GM19023 (cell line): ENCODE results near the gene SYNGR1.
"Not testable (repeated sequence)": the region's sequence is repeated elsewhere in the genome, so short reads cannot be mapped to it uniquely, and the experiment has no call there.

ENCODE experiments used
- ATAC-seq: cut with Tn5 transposase; IDR thresholded peaks from one replicate; pipeline ENCODE4 v1.9.1; 2021; ENCODE audit warnings: mild to moderate bottlenecking, moderate library complexity; ENCODE audit not compliant: unreplicated experiment

SYNGR1 gene

DNA sequence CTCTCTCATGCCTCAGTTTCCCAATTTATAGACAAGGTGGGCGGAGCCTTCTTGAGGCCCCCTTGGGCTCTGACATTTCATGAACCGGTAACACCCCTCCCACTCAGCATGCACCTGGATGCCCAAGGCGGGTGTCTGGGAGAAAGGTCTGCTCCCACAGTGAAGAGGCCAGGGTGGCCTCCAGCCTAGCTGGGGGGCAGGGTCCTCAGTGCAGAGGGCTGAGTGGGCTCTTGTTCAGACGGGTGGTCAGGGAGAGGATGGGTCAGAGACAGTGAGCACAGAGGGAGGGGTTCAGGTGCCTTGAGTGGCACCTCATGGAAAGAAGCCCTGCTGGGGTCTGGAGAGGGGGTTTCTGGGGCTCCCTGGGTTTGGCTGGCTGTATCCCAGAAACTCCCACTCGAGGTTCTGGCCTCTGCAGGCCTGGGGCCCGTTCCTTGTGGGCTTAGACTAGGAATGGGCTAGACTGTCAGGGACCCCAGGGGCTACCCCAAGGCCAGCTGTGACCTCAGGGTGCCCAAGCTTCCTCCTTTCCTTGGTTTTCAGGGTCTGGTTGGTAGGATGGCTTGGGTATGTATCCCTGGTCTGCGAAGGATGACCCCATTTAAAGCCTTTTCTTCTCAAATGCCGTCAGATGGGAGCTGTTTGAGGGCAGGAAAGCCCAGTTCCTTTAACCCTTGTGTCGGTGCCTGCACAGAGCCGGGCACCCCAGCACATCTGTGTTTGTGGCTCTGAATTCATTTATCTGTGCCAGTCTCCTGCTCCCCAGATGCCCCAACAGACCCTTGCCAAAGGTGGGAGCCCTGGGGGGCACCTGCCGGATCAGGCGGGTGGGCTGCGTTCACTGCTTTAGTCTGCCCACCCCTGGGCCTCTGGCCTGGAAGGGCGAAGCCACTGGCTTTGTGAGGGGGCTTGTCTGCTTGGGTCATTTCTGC, 1.2 kb downstream of the SYNGR1 start:
- ATAC-seq = no peak

DNA sequence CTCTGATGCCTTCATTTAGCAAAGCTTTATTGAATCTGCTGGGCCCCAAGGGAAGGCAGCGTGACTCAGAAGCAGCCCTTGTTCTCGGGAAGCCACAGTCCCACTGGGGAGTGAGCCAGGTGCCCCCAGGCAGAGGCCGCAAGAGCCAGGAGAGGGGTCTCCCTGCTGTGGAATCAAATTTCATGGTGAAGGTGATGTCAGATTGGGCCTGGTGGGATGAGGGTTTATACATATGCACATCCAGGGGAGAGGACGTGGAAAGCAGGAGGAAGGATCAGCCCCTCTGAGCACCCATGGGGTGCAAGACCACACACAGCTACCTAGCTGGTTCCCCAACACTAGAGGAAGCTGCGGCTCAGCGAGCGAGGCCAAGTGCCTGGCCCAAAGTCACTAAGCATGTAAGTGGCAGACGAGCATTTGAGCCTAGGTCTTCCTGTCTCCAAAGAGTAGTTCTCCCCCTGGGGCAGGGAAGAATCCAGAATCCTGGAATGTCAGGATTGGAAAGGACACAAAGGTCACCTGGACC, 2.0 kb downstream of the SYNGR1 start:
- ATAC-seq = no peak

DNA sequence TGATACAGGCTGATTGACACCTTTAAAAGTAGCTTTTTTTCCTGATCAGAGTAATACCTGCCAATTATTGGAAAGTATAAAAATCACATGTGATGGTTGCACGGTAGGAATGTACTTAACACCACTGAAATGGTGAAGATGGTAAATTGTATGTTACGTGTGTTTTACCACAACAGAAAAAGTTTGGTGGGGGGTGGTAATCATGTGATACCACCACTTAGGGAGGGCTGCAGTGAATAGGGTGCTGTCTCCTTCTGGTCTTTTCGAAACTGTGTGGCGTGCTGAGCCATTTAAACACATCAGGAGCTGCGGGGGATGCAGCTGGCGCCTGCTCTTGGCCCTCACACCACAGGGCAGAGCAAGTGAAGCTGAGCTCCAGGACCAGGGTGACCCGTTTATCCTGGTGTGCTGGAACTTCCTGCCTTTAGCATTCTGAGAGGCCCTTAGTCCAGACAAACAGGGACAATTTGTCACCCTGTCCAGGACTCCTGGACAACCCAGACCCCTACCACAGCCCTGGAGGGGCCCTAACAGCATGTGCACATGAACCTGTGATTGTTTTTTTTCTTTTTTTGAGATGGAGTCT, 2.6 kb downstream of the SYNGR1 start:
- no peak for ATAC-seq

DNA sequence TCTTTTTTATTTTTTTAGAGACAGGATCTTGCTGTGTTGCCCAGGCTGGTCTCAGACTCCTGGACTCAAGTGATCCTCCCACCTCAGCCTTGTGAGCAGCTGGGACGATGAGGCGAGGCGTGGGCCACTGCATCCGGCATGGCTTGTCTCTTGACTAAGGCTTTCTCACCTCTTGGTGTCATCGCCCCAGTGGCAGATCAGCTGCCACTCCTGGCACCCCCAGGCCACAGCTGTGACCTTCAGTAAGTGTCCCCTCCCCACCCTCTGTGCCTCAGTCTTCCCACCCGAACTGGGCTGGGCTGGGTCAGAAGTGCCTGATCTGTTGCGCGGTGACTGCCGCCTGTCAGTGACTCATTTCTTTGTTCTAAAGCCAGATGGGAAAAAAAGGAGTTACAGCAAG, 3.6 kb downstream of the SYNGR1 start:
- ATAC-seq = no peak

DNA sequence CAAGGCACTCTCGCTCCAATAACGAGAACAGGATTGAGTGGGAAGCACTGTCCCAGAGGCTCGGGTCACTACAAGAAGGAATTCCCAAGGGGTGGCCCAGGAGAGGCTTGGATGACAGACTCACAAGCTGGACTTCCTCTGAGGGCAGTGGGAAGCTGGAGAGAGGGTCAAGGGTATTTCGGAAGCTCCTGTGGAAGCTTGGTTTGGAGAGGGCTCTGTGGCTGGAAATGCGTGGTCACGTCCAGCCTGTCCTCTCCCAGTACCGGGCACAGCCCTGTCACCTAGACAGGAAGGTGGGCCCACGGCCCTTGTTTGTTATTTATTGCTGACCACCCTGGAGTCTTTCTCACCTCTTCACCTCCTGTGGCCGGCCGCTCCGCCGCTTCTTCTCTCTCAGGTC, 5.3 kb downstream of the SYNGR1 start:
- no peak for ATAC-seq

DNA sequence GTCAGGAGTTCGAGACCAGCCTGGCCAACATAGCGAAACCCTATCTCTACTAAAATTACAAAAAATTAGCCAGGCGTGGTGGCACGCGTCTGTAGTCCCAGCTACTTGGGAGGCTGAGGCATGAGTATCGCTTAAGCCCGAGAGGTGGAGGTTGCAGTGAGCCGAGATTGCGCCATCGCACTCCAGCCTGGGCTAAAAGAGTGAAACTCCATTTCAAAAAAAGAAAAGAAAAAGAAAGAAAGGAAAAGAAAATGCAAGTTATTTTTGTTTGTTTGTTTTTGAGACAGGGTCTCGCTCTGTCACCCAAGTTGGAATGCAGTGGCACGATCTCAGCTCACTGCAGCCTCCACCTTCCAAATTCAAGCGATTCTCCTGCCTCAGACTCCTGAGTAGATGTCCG, 6.0 kb downstream of the SYNGR1 start:
- not testable (repeated sequence) for ATAC-seq

DNA sequence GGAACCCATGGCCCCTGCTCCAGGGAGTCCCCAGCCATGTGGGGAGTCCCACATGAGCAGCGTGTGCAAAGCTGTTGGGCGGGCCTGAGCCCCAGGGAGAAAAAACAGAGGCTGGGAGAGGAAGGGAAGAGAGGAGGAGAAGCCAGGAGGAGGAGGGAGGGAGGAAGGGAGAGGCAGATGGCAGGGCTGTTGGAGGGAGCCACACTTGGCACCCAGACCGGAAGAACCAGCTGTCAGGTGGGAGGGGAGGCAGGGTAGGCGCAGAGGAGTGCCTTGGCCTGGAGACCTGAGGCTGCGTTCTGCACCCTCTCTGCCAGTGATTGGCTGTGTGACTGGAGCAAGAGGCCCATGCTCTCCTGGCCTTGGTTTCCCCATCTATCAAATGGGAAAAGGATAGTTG, 6.7 kb downstream of the SYNGR1 start:
- ATAC-seq = no peak

DNA sequence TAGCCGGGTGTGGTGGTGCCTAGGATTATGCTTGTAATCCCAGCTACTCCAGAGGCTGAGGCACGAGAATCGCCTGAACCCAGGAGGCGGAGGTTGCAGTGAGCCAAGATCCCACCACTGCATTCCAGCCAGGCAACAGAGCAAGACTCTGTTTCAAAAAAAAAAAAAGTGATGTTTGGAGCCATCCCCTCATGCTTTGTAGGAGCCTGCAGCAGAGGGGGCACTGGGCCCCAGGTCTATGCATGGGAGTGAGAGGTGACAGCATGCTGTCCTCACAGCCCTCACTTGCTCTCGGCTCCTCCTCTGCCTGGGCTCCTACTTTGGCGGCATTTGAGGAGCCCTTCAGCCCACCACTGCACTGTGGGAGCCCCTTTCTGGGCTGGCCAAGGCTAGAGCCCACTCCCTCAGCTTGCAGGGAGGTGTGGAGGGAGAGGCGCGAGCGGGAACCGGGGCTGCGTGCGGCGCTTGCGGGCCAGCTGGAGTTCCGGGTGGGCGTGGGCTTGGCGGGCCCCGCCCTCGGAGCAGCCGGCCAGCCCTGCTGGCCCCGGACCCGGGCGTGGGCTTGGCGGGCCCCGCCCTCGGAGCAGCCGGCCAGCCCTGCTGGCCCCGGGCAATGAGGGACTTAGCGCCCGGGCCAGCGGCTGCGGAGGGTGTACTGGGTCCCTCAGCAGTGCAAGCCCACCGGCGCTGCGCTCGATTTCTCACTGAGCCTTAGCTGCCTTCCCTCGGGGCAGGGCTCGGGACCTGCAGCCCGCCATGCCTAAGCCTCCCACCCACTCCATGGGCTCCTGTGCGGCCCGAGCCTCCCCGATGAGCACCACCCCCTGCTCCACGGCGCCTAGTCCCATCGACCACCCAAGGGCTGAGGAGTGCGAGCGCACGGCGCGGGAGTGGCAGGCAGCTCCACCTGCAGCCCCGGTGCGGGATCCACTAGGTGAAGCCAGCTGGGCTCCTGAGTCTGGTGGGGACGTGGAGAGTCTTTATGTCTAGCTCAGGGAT, 7.6 kb downstream of the SYNGR1 start:
- not testable (repeated sequence) for ATAC-seq

DNA sequence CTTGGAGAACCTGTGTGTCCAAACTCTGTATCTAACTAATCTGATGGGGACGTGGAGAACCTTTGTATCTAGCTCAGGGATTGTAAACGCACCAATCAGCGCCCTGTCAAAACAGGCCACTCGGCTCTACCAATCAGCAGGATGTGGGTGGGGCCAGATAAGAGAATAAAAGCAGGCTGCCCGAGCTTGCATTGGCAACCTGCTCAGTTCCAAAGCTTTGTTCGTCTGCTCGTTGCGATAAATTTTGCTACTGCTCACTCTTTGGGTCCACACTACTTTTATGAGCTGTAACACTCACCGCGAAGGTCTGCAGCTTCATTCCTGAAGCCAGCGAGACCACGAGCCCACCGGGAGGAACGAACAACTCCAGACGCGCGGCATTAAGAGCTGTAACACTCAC, 8.4 kb downstream of the SYNGR1 start:
- ATAC-seq = not testable (repeated sequence)

DNA sequence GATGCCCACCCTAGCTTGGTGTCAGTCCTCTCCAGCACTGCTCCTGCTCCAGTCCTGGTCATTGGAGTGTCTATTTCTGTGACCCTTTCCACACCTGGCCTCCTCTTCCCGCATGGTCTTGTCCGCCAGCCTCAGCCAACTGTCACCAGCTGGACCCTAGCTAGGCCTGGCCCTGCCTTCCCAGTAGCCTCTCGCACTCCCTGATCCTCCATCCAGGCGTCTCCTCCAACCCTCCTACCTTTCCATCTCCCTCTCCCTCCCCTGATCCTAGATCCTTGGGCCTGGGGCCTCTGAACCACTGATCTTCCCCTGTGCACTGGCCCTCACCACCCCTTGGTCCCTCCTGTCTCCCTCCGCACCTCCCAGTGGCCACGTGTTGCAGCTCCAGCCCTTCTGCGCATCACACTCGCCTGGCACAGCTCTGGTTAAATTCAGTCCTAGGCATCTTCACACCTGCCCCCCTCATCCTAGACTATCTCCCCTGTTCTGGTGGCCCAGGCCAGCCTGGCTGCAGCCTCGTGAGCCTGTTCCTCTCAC, 9.9 kb downstream of the SYNGR1 start:
- ATAC-seq = no peak

DNA sequence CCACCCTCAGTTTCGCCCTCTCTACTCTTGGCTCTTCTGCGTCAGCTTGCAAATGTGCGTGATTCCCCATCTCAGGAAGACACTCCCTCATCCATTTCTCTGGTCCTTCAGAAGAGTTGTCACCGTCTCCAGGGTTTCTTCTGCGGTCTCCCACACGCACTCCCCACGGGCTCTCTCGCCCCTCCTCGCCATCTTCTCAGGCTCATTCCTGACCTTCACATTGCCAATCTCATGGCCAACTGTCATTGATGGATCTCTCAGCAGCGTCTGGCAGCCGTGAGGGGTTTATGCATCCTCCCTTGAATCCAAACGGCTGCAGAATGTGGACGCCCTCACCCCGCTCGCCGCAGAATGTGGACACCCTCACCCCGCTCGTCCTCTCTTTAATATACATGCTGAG, 10.5 kb downstream of the SYNGR1 start:
- ATAC-seq = no peak

DNA sequence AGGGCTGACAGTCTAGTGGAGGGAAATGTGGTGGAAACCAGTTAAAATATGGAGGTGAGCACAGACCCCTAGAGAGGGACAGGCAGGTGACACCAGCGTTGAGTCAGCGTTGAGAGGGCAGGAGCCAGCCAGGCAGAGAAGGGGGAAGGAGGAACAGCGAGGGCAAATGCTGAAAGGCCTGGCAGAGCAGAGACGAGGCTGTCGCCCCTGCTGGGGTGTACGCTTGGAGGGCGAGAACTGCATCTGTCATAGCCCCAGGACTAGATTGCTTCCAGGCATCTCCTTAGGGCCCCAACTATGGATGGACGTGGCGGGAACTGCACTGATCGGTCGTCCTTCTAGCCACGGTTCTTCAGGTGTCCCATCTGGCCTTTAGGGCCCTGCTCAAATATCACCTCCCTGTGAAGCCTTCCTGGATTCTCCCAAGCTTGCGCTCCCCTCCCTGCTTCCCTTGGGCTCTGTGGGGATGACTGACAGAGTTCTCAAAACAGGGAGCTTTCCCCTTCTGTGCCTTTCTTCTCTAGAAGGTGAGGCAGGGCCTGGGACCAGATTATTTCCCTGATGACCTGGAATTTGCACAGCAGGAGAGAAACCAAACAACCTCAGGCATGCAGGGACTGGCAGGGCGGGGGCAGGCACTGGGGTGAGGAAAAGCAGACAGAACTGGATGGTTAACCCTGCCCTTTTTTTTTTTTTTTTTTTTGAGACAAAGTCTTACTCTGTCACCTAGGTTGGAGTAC, 11.1 kb downstream of the SYNGR1 start:
- no peak for ATAC-seq

DNA sequence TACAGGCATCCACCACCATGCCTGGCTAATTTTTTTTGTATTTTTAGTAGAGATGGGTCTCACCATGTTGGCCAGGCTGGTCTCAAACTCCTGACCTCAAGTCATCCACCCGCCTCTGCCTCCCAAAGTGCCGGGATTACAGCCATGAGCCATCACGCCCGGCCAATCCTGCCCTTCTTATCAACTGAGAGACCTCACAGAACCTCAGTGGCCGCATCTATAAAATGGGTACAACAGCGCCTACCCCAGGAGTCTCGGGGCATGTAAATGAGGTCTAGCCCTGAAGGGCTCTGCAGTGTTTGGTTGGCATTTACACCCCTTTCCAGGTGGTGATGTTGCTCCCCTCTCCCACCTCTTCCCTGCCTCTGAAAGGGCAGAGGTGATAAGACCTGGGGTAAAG, 11.7 kb downstream of the SYNGR1 start:
- ATAC-seq = no peak

DNA sequence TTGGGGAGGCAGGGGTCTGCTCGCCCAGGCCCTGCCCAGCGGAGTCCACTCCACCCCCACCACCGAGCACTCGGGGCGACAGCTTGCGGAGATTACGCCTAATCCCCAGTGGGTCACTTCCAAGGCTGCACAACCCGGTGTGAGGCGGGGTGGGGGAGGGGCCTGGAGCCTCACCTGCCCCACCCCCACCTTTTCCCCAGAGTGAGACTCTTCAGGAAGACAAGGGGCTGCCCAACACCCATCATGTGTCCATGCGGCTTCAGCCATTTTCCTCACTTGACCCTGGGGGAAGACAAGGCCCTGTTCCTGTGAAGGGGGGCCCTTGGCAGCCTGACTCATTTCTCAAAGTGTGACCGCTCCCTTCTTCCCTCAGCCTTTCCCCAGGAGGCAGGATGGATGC, 12.5 kb downstream of the SYNGR1 start:
- no peak for ATAC-seq

DNA sequence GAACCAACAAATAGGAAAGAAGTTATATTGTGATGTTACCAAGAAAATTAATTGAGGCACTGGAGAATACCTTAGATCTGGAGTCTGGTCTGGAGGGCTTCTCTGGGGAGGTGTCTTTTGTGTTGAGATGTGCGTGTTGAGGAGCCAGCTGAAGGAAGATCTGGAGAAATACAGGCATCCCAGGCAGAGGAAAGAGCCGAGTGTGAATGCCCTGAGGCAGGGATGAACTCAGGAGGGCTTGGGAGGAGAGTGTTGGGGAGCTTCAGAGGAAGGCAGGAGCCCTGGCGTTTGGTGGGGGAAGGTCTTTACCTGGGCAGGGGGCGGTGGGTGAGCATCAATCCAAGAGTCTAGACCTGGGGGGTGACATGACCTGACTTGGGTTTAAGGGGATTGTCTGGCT, 13.1 kb downstream of the SYNGR1 start:
- ATAC-seq = no peak

DNA sequence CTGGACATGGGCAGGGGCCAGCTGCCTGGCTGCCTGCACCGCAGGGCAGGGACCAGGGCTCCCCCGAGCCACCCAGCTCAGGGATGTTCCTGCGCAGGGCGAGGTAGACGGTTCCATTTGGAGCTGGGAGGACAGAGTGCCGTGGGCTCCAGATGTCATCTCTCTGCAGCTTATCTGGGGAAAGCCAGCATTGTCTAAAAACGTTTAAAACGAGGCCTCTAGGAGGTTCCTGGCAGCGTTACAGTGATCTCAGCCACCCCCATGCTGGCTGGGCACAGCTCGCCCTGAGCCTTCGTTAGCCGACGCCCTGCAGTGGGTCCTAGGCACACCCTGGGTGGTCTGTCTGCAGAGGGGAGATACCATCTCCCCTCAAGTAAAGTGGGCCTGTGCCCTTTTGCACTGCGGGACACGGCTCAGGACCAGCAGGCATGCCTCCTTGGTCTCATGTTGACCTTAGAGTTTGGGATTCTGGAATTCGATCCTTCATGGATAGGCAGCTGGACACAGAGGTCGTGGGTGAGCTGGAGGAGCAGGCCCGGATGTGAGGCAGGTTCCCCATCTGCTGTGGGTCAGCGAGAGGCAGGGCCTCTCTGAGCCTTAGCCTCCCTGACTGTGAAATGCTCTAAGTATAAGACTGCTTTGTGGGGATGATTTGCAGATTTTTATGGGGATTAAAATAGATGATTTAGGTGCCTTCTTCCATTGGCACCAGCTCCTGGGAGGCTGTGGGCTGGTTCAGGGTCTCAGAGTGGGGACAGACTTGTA, 14.1 kb downstream of the SYNGR1 start:
- no peak for ATAC-seq

DNA sequence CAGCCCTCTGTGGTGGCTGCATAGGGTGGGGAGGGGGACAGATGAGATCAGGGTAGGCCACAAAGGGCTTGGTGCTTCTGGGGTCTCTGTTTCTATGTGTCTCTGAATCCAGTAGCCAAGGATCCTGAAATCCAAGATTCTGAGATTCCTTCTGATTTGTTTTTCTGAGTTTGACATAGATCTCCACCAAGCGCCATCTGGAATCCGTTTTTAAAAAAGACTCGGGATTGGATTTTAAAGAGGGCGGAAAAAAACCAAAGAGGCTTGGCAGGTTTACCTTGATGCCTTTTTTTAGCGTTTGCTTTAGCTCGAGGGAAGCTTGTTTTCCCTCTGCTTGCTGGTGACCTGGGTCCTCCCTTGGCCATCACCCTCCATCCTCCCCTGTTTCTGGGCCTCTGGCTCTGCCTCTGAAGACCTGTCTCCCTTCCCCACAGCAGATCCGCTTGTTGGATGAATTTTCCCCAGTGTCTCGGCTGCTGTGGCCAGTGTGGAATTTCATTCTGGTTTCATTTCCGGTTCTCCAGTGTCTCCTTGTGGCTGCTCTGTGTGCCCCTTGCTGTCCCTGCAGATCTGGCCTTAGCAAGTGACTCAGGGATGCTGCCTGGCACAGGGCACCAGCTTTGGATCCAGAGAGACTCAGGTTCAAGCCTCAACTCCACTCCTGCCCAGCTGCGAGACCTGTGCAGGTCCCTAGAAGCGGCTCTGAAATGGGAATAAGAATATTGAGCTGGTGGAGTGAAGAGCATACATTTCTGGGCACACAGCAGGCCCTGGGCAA, 15.1 kb downstream of the SYNGR1 start:
- ATAC-seq = no peak

DNA sequence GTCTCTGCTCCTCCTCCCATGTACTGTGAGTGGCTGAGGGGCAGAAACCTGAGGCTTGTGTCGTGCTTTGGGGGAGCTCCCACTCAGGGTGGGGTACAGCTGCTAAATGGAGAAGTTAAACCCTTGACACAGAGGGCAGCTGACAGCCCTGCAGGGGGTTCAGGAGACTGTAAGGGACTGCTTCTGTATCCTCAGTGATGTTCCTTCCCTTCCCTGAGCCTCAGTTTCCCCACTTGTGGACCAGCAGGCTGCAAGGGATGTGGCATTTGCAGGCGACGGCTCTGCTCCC, 15.6 kb downstream of the SYNGR1 start:
- ATAC-seq = no peak

DNA sequence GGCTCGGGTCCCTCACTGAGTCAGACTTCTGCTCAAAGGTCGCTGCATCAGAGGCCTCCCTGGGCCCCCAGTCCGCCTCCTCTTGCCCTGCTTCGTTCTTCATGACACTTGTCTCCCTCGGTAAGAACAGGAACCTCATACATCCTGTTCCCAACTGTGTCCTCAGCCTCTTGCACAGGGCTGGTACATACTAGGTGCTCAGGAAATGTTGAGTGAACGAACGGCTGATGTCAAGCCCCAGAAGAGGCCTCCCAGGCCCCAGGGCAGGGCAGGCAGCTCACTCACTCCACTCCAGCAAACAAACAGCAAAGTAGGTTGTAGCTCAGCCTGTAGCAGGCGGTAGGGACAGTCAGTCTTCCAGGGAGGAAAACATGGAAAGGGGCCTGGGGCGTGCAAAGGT, 17.2 kb downstream of the SYNGR1 start:
- ATAC-seq = no peak
